HG03103 (cell line): Measurements from ENCODE around the gene LMF1.
"Not testable (repeated sequence)": the region's sequence is repeated elsewhere in the genome, so short reads cannot be mapped to it uniquely, and the experiment has no call there.

Experiments
- ATAC-seq: cut with Tn5 transposase; IDR thresholded peaks from one replicate; pipeline ENCODE4 v1.9.1; 2021; ENCODE audit warnings: low read depth; ENCODE audit not compliant: unreplicated experiment

Gene LMF1

DNA sequence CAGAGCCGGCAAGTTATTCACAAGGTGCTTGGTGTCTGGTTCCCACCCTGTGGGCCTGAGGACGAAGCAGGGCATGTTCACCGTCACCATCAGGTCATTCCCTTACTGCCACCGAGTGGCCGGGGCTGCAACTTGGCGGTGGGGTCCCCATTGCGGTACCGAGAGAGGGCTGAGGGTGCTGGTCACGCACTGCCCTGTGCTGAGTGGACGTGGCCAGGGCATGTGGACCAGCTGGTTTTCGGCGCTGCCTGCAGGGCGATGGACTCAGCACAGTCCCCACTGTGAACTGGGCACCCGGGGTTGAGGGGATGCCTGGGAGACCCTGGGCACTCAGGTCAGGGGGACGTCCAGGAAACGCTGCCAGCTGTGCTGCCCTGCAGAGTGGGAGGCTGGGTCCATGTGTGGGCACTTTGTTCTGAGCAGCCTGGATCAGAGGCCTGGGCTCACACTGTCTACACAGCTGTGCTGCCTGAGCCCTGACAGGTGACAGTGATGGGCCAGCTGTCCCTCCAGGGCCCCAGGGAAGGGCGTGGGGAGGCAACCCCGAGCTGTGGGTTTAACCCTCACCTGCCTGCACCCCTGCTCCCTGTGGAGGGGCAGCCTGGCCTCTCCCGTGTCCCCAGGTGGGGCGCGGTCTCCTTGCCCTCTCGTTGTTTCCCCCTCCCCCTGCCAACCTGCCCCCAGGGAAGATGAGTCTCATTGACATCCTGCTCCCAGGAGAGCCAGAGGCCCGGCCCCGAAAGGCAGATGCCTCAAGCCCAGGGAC lies 131.0 kb downstream of the LMF1 start:
- no peak for ATAC-seq

GRCh38 chr16:838741-839140 lies 132.0 kb downstream of the LMF1 start:
- ATAC-seq, result no peak

DNA sequence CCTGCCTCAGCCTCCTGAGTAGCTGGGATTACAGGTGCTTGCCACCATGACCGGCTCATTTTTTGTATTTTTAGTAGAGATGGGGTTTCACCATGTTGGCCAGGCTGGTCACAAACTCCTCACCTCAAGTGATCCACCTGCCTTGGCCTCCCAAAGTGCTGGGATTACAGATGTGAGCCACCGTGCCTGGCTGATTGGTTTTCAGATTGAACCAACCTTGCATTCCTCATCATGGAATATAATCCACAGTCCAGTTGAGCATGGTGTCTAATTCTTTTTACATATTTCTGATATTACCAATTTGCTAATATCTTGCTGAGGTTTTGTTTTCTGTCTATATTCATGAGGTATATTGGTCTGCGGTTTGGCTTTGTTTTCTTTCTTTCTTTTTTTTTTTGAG lies 134.0 kb downstream of the LMF1 start:
- not testable (repeated sequence) for ATAC-seq

- ATAC-seq, result no peak
Measured at GRCh38 chr16:836221-836620, 134.6 kb downstream of the LMF1 start.

- no peak for ATAC-seq
Measured at GRCh38 chr16:835373-835772, 135.4 kb downstream of the LMF1 start.

DNA sequence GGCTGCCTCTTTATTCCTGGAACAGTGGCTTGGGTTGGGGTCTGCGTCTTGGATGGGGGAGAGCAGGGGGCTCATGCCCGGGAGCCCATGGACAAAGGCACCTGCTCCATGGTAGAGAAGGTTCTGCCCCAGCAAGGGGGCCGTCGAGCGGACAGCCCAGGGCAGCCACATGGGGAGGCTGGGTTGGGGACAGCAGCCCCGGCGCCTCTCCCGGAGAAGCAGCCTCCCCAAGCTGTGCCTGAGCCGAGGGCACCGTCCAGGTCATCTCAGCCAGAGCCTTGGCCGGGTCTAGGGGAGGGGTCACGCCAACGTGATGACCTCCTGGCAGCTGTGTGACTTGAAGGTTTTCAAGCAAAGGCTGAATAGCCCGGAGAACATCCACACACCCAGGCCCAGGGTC lies 137.4 kb downstream of the LMF1 start:
- ATAC-seq, result no peak

DNA sequence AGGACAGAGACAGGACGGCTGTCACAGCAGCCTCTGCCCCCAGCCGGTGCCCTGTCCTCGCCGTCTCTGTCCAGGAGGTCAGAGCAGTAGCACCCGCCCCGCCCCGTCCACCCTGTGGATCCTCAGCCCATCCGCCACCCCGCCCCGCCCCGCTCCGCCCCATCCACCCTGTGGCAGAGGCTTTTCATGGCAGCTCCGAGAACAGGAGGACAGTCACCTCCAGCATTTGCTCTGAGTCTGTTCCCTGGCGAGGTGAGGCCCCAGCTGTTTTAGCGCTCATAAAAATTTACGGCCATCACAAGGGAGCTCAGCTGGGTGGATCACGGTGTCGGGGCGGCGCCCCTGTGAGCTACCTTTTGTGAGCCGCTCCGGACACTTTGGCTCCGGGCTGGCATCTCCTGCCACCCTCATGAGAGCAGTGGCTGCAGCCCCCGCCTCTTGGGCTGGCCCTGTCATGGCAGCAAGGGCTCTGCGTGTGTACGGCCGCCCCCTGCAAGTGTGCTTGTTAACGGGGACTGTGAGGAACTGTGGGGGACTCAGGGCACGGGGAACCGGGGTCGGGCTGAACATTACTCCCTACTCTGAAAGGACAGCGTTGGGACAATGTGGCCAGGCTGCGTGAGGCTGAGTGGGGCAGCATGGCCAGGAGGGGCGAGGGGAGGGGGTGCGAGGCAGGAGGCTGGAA lies 138.0 kb downstream of the LMF1 start:
- ATAC-seq, result no peak

GRCh38 chr16:831571-832413 lies 139.0 kb downstream of the LMF1 start:
- ATAC-seq, result no peak

GRCh38 chr16:830871-831570 lies 139.8 kb downstream of the LMF1 start:
- no peak for ATAC-seq

GRCh38 chr16:830107-830870 lies 140.5 kb downstream of the LMF1 start:
- ATAC-seq, result no peak

DNA sequence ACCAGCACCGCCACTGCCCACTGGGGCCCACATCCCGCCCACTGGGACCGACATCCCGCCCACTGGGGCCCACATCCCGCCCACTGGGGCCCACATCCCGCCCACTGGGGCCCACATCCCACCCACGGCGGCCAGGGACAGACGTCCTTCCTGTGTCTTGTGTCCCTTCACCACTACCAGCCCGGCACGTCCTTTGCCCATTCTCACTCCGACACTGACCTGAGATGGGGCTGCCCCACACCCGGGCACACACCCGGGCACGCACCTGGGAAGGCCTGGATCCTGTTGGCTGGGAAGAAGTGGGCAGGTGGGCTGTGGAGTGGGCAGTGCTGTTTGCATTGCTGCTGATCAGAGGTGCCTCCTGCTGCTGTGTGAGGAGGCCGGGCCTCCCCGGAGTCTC lies 141.9 kb downstream of the LMF1 start:
- ATAC-seq, result no peak

- no peak for ATAC-seq
Measured at GRCh38 chr16:827513-827912, 143.3 kb downstream of the LMF1 start.

DNA sequence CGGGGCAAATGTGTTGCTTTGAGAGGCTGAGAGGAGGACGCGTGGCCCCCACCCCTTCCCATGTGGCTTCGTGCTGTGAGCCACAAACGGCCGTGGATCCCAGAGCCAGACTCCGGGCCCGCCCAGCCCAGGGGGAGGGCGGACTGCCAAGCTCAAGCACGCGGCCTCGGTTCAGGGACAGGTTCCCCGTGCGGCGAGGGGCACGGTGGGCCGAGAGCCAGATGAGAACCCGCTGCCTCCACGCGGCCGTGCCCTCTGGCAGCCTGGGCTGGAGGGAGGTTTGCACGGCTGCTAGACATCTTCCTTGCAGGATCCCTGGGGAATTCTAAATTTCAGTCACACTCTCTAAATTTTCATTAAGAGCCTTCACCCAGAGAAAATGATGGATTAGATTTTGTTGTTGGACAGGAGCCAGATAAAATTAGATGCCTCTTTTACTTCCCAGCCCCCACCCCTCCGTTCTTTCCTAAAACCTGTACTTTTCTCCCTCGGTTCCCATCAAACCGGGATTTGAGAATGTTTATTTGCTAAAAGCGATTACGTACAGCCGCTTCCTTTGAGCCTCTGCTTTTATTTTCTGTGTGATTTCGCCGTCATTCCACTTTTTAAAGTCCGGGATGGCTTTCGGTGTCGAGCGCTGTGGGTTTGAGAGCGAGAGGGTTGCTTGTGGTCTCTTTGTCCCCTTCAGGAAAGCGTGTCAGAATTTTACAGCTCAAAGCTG lies 145.3 kb downstream of the LMF1 start:
- no peak for ATAC-seq

DNA sequence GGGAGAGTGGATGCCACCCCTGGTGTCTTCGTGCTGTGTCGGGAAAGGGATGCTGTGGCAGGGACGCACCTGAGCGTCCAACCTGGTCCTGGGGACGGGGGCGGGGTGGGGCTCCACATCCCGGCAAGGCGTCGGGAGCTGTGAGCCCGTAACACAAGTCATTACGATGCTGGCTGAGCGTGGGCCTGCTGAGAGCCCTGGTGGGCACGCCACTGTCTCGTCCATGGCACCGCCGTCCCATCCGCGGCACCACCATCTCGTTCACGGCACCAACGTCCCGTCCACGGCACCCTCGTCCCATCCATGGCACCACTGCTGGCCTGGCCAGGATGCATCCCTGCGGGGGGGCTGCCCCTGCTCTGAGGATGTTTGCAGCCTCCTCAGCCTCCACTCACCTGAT lies 146.2 kb downstream of the LMF1 start:
- no peak for ATAC-seq

DNA sequence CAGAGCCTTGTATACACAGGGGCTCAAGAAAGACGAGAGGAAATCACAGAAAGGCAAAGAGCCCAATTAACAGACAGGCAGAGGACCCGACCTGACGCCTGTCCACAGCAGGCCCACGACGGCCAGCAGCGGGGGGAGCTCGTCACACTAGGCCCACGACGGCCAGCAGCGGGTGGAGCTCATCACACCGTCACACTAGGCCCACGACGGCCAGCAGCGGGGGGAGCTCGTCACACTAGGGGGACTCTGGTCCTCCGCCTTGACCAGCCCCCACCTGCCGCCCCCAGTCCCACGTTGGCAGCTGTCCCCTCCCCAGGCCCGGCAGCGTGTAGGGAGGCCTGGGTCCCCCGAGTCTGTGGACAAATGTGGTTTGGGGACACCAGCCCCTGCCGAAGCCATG lies 146.6 kb downstream of the LMF1 start:
- ATAC-seq, result no peak

DNA sequence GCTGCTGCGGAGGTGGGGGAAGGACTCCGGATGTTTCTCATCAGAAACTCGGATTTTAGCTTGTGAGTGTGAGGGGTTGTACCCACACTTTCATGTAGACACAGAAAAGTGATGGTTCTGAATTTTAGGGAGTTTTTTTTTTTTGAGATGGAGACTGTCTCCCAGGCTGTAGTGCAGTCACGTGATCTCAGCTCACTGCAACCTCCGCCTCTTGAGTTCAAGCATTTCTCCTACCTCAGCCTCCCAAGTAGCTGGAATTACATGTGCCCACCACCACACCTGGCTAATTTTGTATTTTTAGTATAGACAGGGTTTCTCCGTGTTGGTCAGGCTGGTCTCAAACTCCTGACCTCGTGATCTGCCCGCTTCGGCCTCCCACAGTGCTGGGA lies 147.9 kb downstream of the LMF1 start:
- no peak for ATAC-seq

DNA sequence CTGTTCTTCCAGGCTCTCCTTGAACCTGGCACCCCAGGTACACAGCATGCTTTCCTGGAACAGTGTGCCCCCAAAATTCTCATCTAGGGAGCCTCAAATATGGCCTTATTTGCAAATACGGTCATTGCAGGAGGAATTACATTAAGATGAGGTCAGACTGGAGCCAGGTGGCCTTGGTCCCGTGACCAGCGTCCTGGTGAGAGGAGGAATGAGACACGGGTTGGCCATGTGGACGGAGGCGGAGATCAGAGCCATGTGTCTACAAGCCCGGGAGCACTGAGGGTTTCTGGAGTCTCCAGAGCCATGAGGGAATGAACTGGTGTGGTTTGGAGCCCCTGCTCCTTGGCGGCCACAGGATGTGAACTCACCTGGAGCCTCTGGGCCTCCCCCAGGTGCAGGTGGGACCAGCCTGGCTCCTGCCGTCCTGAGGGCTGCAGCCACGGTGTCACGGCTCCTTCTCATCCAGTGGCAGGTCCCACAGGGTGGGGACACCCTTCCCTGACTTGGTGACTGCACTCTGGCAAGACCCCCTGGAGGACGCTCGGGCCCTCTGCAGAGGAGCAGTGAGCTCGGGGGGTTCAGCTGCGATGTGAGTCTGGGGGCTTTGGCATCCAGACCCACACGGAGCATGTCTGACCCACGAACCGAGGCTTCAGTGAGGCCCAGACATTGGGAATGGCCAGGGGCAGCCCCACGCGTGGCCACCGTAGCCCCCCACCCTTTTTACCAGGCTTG lies 148.4 kb downstream of the LMF1 start:
- ATAC-seq, result no peak

- no peak for ATAC-seq
Measured at GRCh38 chr16:821751-822150, 149.0 kb downstream of the LMF1 start.

DNA sequence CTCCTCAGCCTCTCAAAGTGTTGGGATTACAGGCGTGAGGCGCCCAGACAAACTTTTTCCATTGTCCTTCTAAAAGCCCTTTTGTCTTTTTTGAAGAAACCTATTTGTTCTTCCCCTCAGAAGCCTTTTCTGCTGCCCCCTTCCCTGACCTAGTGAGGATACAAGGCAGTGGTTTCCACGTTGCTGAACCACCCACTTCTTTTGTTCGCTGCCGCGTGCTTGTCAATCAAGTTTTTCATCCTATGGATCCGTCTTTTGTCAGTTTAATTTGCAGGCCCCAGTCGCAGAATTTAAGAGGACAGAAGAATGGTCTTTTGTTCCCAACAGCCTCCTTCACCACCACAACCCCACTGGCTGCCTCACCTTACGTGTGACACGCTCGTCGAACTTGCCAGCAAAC lies 150.0 kb downstream of the LMF1 start:
- no peak for ATAC-seq
